GM12865 (cell line): ENCODE measurements around the gene PRDX5.
A peak's percentile ranks its signal among the peaks of the same experiment; 100 is the strongest.

ENCODE experiments used
- DNase-seq: peaks from one replicate; pipeline ENCODE4 v3.0.0; 2010; ENCODE audit warnings: low read depth
- H3K4me3 ChIP-seq: 2 replicates; pipeline ENCODE4 v1.5.1; 2011; ENCODE audit warnings: mild to moderate bottlenecking, low read depth, low read length, control low read depth
- TF ChIP-seq, protein P1 (sequence below): IDR thresholded peaks from 2 replicates; pipeline ENCODE4 v1.5.1; 2011; ENCODE audit warnings: low read length, control low read depth, low read depth, inconsistent platforms; ENCODE audit not compliant: insufficient read depth; ENCODE audit errors: missing control alignments

The PRDX5 gene

DNA sequence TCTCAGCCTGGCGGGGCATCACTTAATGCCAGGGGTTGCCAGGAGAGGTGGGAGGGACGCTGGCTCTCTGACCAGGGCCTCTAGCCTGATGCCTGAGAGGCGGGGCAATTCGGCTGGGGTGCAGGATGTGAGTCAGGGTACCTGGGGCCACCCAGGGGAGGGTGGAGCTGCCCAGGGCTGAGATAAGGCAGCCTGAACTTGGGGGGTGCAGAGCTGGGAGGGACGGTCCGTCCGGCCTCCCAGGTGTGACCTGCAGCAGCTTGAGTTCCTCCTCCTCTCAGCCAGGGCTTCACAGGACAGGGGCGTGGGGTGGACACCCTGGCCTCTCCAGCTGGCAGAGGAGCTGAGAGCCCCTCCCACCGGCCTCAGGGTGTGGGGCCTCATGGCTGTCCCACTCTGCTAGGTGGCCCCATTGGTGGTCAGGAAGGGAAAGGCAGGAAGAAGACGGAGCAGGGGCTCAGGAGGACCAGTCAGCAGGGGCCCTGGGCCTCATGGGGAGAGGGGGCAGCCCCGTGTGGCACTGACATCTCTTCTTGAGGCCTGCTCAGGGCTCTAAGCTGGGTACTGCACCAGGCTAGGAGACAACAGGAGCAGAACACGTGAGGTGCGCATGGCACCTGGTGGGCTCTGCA, 40.1 kb downstream of the PRDX5 start:
- no peak for DNase-seq
- TF ChIP-seq, protein P1, sequence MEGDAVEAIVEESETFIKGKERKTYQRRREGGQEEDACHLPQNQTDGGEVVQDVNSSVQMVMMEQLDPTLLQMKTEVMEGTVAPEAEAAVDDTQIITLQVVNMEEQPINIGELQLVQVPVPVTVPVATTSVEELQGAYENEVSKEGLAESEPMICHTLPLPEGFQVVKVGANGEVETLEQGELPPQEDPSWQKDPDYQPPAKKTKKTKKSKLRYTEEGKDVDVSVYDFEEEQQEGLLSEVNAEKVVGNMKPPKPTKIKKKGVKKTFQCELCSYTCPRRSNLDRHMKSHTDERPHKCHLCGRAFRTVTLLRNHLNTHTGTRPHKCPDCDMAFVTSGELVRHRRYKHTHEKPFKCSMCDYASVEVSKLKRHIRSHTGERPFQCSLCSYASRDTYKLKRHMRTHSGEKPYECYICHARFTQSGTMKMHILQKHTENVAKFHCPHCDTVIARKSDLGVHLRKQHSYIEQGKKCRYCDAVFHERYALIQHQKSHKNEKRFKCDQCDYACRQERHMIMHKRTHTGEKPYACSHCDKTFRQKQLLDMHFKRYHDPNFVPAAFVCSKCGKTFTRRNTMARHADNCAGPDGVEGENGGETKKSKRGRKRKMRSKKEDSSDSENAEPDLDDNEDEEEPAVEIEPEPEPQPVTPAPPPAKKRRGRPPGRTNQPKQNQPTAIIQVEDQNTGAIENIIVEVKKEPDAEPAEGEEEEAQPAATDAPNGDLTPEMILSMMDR, result no peak
- no peak overlapping the region; the same call in 1 of the 2 replicates for H3K4me3 ChIP-seq

DNA sequence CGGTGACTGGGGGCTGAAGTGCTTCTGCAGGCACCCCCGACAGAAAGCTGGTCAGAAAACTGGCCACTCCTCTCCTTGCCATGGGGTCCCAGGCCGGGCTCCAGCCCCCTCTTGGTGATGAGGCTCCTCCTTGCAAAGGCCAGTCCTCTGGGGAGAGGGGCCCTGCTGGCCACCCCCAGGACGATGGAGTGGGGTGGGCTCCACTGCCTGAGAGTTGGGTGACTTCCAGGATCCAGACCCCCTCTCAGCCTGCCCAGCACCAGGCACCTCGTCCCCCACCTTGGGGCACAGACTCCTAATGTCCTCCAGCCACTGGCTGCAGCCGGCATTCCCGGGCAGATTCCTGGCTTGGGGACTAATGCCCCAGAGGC, 40.6 kb downstream of the PRDX5 start:
- TF ChIP-seq, protein P1, result no peak
- H3K4me3 ChIP-seq, result peak overlapping the region; percentile 59
- no peak for DNase-seq

DNA sequence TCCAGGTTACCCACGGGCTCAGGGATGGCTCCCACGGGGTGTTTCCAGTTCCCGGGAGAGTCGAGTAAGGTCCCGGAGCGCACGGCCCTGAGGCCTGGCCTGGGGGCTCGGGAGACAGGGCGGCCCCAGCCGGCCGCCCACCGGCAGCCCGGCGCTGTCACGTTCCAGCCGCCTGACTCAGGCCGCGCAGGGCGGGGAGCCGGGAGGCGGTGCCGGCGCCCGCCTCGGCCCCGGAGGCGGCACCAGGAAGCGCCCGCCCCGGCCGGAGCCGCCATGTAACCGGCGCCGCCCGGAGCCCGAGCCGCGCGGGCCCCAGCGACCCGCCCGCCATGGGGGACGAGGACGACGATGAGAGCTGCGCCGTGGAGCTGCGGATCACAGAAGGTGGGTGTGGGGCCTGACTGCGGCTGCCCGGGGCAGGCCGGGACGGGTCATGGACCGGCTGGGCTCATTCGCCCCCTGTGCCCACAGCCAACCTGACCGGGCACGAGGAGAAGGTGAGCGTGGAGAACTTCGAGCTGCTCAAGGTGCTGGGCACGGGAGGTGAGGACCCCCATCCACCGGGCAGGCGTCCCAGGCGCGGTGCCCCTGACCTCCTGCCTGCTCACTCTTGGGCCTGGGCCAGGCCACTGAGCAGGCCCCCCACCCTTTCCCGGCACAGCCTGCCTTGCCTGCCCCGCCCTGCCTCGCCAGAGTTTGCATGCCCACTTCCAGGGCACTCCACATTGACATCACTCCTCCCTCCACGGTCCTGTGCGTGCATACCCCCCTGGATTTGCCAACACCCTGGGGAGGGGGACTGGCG, 41.2 kb downstream of the PRDX5 start, which contains the start of gene RPS6KA4:
Gene RPS6KA4 (plus strand): TSS at position 256 of the 805 bp plus-strand sequence. CDS start 74 bp downstream, at position 330.
- peak within 1 kb of the TSS; percentile 59 for H3K4me3 ChIP-seq
- TF ChIP-seq, protein P1, result no peak
- peak; percentile 72 for DNase-seq

DNA sequence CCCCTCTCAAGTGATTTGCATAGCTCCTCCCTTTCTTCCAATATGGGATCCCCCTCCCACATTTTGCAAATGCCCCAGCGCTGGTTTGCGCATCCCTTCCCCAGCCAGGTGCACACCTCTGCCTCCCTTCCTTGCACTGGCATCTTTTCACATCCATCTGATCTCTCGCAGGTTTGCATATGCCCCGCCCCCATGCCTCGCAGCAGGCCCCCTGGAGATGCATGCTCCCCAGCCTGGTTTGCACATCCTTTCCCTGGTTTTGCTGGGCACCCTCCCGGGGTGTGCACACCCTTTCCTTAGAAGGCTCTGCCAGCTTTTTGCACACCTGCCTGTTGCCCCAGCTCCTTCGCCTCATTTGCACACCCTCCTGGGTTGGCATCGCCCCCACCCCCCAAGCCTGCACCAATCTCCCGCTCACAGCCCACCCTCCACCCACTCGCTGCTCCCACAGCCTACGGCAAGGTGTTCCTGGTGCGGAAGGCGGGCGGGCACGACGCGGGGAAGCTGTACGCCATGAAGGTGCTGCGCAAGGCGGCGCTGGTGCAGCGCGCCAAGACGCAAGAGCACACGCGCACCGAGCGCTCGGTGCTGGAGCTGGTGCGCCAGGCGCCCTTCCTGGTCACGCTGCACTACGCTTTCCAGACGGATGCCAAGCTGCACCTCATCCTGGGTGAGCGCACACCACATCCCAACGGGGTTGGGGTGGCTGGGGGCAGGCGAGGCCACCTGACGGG, 42.0 kb downstream of the PRDX5 start:
- peak overlapping the region; percentile 59 for H3K4me3 ChIP-seq
- TF ChIP-seq, protein P1, result peak; percentile 19
- DNase-seq, result peak; percentile 54

DNA sequence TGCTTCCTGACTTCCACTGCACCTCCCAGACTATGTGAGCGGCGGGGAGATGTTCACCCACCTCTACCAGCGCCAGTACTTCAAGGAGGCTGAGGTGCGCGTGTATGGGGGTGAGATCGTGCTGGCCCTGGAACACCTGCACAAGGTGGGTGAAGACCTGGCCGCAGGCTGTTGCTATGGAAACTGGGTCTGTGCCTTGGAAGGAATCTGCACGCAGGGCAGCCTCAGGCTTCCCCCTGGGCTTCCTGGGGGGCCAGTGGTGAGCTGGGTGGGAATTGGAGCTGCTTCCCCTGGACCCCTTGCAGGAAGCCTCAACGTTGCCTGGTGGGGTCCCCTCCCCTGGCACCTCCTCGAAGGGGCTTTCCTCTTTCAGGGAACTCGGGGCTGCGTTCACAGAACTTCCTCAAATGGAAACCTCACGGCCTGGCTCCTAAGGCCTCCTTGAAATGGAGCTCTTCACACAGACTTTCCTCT, 42.6 kb downstream of the PRDX5 start:
- TF ChIP-seq, protein P1, result no peak
- no peak for DNase-seq
- H3K4me3 ChIP-seq, result 0 out of 2 replicates have a peak overlapping the region, but pooled peaks have one; percentile 59

DNA sequence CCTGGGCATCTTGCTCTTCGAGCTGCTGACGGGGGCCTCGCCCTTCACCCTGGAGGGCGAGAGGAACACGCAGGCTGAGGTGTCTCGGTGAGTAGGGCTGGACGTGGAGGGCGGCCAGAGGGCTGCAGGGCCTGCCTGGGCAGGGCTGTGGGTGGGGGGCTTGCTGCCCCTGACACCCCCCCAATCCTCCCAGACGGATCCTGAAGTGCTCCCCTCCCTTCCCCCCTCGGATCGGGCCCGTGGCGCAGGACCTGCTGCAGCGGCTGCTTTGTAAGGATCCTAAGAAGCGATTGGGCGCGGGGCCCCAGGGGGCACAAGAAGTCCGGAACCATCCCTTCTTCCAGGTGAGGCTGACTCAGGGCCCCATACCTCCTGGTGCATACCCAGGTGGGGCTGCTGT, 43.7 kb downstream of the PRDX5 start:
- DNase-seq, result no peak
- TF ChIP-seq, protein P1, result no peak
- no peak overlapping the region for H3K4me3 ChIP-seq
